ENCODE data around the gene CDH4. TPM values are rescaled to one million over a fixed set of nuclear protein-coding genes. Genes with fewer than 3 reads are reported as not detected.

Gene CDH4
- total RNA-seq, 1 donor from 2014 or later, result 2.9 TPM

DNA sequence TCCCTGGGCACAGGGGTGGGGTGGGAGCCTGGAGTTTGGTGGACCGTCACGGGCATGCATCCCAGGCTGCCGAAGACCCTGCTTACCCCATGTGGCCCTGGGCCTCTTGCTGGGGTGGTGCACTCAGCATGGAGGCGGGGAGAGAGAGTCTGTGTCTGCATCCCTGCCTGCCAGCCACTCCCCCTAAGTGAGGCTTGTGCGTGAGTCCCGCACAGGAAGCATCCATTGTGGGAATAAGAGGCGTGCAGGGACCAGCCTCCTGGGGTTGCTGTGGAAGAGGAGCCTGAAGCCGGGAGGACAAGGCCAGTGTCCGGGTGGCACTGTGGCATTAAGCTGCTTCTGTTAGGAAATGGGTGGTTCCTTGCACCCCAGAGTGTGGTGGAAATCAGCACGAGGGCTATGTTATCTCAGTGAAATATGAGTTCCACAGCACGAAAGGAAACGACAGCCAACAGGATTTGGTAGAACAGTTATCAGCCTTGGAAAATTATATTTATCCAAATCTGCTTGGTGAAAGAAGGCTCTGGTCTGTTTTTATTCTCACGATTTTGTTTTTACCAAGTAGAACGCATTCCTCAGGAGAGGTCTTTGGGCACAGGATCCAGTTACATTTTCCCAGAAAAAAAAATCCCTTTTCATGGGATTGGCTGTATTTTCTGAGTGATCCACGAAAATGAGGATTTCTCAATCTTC is 35.7 kb downstream of the CDH4 start:
- Histone ChIP-seq H4K20me1 (ENCODE audit: low read depth) (no peaks in the 10 kb centered on the region), H3K4me1 (peaks cover 11% of the 10 kb centered on the region), H3K27ac (no peak overlapping the region), H3K9ac (no peak overlapping the region), H3F3A (ENCODE audit: low read depth) (no peaks in the 10 kb centered on the region), H3K4me3 (no peak overlapping the region), H3K4me2 (no peak overlapping the region), H3K79me2 (ENCODE audit: low read depth) (no peaks in the 10 kb centered on the region), H3K9me3 (ENCODE audit: low read depth) (no peaks in the 10 kb centered on the region), H3K27me3 (no peaks in the 10 kb centered on the region), H2AFZ (replicated peaks) (no peak overlapping the region), H3K36me3 (no peaks in the 10 kb centered on the region)
- TF ChIP-seq EZH2phosphoT487 (IDR thresholded peaks at IDR 0.05), result no peak
- no peak for TF ChIP-seq CTCF (IDR thresholded peaks at IDR 0.05)
- no peak for TF ChIP-seq EZH2 (IDR thresholded peaks at IDR 0.05)
- H3K9me3 Mint-ChIP-seq, result peaks cover 9% of the 10 kb centered on the region
- H3K27ac Mint-ChIP-seq, result no peak overlapping the region
- H3K27me3 Mint-ChIP-seq (ENCODE audit: insufficient read depth, low read depth), result peaks cover 12% of the 10 kb centered on the region
- DNase-seq (ENCODE audit: low spot score), result no peak
- no peak overlapping the region for H3K4me3 Mint-ChIP-seq
- H3K36me3 Mint-ChIP-seq, result peaks cover 18% of the 10 kb centered on the region
- H3K4me1 Mint-ChIP-seq, result peaks cover 11% of the 10 kb centered on the region

DNA sequence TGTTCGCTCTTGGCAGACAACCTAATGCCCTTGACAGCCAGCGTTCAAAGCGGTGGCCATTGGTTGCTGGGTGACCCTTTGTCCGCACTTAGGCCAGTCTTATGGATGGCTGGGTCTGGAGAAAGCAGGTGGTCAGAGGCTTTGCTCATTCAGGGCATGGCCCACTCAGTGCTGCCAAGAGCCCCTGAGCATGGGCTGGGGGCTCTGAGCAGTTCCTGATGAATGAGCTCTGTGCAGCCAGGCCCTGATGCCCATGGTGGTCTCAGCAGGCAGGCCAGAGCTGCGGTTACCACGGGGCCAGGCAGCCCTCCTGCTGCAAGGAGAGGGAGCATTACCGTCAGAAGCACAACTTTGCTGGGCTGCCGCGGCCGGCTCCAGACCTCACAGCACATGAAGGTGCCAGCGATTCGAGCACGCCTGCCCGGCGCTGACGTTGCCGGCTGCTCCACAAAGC is 36.3 kb downstream of the CDH4 start:
- Histone ChIP-seq H3K4me3 (no peak overlapping the region), H3F3A (ENCODE audit: low read depth) (no peaks in the 10 kb centered on the region), H2AFZ (replicated peaks) (no peak overlapping the region), H3K9ac (no peak overlapping the region), H3K36me3 (no peaks in the 10 kb centered on the region), H4K20me1 (ENCODE audit: low read depth) (no peaks in the 10 kb centered on the region), H3K27ac (no peak overlapping the region), H3K9me3 (ENCODE audit: low read depth) (no peaks in the 10 kb centered on the region), H3K4me2 (no peak overlapping the region), H3K79me2 (ENCODE audit: low read depth) (no peaks in the 10 kb centered on the region), H3K4me1 (peaks cover 11% of the 10 kb centered on the region), H3K27me3 (no peaks in the 10 kb centered on the region)
- peaks cover 12% of the 10 kb centered on the region for H3K27me3 Mint-ChIP-seq (ENCODE audit: insufficient read depth, low read depth)
- H3K27ac Mint-ChIP-seq, result no peak overlapping the region
- peaks cover 9% of the 10 kb centered on the region for H3K9me3 Mint-ChIP-seq
- H3K36me3 Mint-ChIP-seq, result peaks cover 18% of the 10 kb centered on the region
- H3K4me3 Mint-ChIP-seq, result no peak overlapping the region
- no peak for DNase-seq (ENCODE audit: low spot score)
- H3K4me1 Mint-ChIP-seq, result peaks cover 11% of the 10 kb centered on the region
- TF ChIP-seq CTCF (IDR thresholded peaks at IDR 0.05) (no peak), EZH2 (IDR thresholded peaks at IDR 0.05) (no peak), EZH2phosphoT487 (IDR thresholded peaks at IDR 0.05) (no peak)

- Histone ChIP-seq H3K27me3 (no peaks in the 10 kb centered on the region), H4K20me1 (ENCODE audit: low read depth) (no peaks in the 10 kb centered on the region), H2AFZ (replicated peaks) (no peak overlapping the region), H3K4me1 (peaks cover 11% of the 10 kb centered on the region), H3K4me3 (no peak overlapping the region), H3K79me2 (ENCODE audit: low read depth) (no peaks in the 10 kb centered on the region), H3K36me3 (no peaks in the 10 kb centered on the region), H3K9me3 (ENCODE audit: low read depth) (no peaks in the 10 kb centered on the region), H3K4me2 (no peak overlapping the region), H3K9ac (no peak overlapping the region), H3F3A (ENCODE audit: low read depth) (no peaks in the 10 kb centered on the region), H3K27ac (no peak overlapping the region)
- TF ChIP-seq CTCF (IDR thresholded peaks at IDR 0.05), result no peak
- TF ChIP-seq EZH2 (IDR thresholded peaks at IDR 0.05), result no peak
- TF ChIP-seq EZH2phosphoT487 (IDR thresholded peaks at IDR 0.05), result no peak
- Mint-ChIP-seq H3K4me1 (peaks cover 11% of the 10 kb centered on the region), H3K9me3 (peaks cover 9% of the 10 kb centered on the region), H3K36me3 (peaks cover 18% of the 10 kb centered on the region), H3K27me3 (ENCODE audit: insufficient read depth, low read depth) (peaks cover 9% of the 10 kb centered on the region), H3K27ac (no peak overlapping the region), H3K4me3 (no peak overlapping the region)
- DNase-seq (ENCODE audit: low spot score), result no peak
These were observed 37.1 kb downstream of the CDH4 start for GRCh38 chr20:61289166-61289565.

Measured in neural progenitor cell (in vitro differentiated cells).